HG02981 (cell line): ENCODE measurements around the gene SMG6.
"Not testable (repeated sequence)": the region's sequence is repeated elsewhere in the genome, so short reads cannot be mapped to it uniquely, and the experiment has no call there.

Experiments
- ATAC-seq: cut with Tn5 transposase; IDR thresholded peaks from one replicate; pipeline ENCODE4 v1.9.1; 2021; ENCODE audit warnings: mild to moderate bottlenecking, moderate library complexity; ENCODE audit not compliant: unreplicated experiment

The SMG6 gene

DNA sequence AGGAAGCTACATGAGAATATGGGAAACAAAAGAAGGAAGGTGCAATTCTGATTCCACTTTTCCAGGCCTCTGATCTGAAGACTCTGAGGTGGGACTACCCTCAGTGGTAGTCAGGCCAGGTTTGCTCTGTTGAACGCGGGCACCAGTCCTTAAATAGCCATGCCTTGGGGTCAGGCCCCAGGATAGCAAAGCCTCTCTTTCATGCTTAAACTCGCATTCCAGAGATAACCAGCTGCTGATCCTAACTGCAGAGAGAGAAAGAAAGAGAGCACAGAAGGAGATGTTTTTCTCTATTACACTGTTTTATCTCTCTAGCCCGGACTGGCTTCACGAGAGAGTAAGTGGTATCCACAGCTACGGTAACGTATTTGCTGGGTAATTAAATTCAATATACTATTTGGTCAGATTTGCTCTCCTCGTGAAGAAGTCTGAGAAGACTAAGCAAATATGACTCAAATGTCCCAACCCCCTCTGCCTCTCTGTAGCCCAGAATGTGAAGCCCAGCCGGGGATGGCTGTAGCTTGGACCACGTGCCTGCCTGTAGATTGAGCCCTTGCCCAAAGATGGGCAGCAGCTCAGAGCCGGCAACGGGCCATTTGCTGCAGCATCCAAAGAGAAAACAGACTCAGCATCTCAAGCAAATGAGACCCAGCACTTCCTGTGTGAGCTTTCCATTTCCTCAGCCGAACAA is 122.2 kb downstream of the SMG6 start:
- no peak for ATAC-seq

- no peak for ATAC-seq
Observed at GRCh38 chr17:2180768-2181167, 122.8 kb downstream of the SMG6 start.

GRCh38 chr17:2179615-2180295 is 123.8 kb downstream of the SMG6 start:
- ATAC-seq = no peak

GRCh38 chr17:2178798-2179501 is 124.6 kb downstream of the SMG6 start:
- no peak for ATAC-seq

GRCh38 chr17:2177235-2177811 is 126.3 kb downstream of the SMG6 start:
- no peak for ATAC-seq

DNA sequence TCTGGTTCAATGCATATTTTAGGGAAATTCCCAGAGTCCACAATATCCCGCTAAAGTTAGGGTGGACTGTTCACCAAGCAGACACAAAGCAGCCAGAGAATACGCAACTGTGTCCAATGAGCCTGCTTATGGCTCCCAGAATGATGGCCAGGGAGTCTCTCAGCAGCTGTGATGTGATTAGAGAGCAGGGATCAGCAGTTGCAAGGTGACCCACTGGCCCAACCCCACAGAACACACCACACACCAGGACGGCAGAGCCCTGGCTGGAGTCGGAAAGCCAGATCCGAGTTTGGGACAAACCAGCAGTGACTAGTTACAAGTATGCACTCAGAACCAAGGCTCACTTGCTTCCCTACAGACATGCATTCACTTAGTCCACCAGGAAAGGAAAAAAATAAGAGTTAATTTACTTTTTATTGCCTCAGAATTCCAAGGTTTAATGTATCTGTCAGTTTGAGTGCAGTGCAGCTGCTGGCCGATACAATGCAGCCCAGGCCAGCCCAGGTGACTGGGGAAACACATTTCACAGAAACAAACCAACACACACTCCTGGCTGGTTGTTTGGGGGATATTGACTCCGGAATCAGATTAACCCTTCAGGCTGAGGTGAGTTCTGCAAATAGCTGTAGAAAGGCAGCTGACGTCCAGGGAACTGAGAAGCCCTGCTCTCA is 127.0 kb downstream of the SMG6 start:
- no peak for ATAC-seq

- ATAC-seq = no peak
Observed at GRCh38 chr17:2175294-2175628, 128.3 kb downstream of the SMG6 start.

GRCh38 chr17:2174468-2175293 is 128.9 kb downstream of the SMG6 start:
- no peak for ATAC-seq

GRCh38 chr17:2174014-2174413 is 129.6 kb downstream of the SMG6 start:
- no peak for ATAC-seq

DNA sequence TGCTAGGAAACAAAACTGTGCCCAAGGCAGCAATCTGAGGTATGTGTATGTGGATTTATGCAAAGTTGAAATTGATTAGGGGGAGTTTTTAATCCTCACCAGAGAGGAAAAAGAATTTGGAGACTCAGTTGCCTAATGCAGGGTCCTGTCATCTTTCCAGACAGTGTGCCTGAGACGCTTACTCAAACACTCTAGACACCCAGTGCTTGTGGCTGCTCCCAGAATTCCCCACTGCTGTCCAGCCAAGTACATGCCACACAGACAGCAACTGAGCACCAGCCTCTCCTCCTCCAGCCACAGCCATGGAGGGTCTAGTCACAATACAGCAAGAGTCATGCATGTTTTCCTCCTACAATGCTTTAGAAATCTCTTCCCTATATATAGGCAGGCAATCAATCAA is 130.6 kb downstream of the SMG6 start:
- no peak for ATAC-seq

DNA sequence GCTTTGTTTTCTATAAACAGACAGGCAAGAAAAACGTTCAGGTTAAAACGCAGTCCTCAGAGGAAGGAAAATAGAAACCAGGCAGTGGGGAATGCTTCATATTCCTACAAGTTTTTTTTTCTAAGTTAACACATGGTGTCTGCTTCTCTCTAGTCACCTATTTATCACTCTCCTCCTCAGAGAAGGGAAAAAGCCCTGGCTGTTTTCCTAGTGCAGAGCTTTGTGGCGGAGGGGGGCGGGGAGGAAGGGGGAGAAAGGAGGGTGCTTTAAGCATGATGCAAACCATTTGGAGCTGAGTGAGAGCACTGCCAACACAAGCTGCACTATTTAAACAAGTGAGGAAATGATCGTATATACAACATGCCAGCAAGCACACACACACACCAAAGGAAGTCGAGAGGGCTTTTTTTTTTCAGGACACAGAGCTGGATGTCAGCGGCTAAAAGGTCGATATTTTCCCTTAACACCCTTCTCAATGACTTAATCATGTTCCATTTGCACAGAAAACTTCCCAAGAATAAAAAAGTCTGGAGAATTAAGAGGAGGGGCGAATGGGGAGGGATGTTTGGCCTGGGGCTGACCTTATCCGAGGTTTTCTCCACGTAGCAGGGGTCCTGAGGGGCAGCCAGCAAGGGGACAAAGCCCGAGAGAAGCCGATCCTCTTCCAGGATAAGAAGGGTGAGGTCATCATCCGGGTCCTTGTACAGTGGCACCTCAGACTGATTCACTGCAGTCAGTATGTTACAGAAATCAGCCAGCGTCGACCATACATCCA is 131.3 kb downstream of the SMG6 start:
- ATAC-seq = no peak

- ATAC-seq = no peak
Observed at GRCh38 chr17:2171702-2172076, 131.9 kb downstream of the SMG6 start.

- no peak for ATAC-seq
Observed at GRCh38 chr17:2170023-2170422, 133.6 kb downstream of the SMG6 start.

GRCh38 chr17:2165723-2166122 is 137.9 kb downstream of the SMG6 start:
- not testable (repeated sequence) for ATAC-seq

DNA sequence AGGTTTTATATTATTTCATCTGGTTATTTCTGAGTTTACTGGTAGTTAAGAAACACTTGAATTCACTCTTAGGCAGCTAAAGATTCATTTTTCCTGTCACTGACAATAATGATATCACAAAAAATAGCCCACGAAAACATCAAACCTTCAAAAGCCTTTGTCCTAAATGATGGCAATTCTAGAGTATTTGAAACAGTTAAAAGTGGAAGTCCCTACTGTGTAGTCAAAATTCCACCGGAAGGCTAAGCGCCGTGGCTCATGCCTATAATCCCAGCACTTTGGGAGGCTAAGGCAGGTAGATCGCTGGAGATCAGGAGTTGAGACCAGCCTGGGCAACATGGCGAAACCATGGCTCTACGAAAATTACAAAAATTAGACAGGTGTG is 145.2 kb downstream of the SMG6 start:
- ATAC-seq = no peak

DNA sequence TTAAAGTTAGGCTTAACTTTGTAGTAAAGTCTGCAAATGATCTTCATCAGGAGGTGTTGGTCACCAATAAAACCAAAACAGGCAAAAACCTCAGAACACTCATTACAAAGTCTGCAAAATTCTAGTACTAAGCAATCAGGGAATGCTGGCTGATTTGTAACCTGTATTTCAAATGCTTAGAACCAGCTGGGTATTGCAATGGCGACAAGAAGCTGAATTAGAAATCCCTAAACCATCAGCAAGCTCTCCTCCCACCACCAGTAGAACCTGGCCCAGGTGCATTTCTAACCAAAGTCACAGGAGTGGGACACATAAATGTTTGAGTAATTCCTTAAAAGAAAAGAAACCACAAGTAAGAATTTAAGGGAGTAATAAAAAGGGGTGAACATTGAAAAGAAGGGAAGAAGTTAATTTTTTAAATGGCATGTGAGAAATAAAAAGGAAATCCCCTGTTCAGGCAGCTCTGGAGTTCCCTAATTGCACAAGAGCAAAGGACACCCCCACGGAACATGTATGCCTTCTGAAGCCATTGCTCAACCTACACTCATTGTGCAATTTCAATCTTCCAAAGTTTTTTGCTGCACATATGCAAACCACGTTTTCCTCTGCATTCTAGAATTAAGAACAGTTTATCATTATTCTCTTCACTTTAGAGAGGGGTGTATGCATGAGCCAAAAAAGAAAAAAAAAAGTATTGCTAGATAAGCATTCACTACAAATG is 145.8 kb downstream of the SMG6 start:
- ATAC-seq = no peak

DNA sequence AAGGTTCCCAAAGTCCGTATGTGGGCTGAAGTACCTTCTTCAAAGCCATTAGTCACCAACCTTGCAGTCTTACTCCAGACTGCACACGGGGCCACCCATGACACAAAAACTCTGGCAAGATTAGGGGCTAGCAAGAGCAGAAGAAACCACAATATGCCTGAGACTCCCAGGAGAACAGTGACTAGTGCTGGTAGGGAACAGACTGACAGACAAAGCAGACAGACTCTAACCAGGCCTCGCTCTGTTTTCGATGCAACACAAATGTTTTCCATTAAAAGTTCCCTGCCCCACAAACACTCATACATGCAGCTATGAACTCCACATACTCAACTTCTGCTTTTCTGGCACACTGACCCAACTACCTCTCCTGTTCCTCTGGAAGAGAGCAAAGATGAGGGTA is 146.5 kb downstream of the SMG6 start:
- no peak for ATAC-seq

GRCh38 chr17:2156666-2157065 is 146.9 kb downstream of the SMG6 start:
- no peak for ATAC-seq

DNA sequence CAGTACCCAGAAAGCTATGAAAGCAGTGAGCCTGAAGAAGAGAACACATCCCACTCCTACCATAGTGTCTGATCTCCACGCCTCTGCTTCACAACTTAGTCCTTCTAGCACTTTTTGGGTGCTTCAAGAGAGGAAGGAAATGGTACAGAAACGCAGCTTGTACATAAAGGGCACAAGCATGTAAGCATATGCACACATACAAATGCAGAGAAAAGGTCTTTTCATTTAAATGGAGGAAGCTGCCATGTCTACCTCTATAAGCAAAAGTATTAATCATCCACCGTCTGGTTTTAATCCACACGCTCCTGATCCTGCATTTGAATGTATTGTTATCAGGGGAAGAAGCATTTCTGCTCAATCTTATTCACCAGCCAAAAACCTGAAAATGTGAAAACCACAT is 148.0 kb downstream of the SMG6 start:
- ATAC-seq = no peak
